Ecto neural progenitor cell (in vitro differentiated cells): Measurements from ENCODE around the gene ADGRL2.

Source experiments
- DNase-seq: peaks from one replicate; pipeline ENCODE4 v3.0.0-alpha.2; 2018; ENCODE audit warnings: low spot score

The ADGRL2 gene

DNA sequence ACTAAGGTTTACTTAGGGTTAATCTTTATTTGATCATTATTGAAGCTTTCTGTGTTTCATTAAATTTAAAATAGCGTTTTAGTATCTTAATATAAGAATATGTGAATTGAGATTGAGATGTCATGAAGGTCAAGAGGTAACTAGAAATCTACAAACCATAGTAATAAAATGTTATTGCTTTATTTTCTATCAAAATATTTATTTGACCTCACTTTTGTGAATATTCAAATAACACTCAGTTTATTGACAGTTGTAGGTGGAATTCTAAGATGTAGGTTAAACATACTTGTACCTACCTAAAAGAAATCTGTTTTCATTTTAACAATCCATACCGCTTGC is 5.7 kb downstream of the ADGRL2 start:
- DNase-seq, result no peak

DNA sequence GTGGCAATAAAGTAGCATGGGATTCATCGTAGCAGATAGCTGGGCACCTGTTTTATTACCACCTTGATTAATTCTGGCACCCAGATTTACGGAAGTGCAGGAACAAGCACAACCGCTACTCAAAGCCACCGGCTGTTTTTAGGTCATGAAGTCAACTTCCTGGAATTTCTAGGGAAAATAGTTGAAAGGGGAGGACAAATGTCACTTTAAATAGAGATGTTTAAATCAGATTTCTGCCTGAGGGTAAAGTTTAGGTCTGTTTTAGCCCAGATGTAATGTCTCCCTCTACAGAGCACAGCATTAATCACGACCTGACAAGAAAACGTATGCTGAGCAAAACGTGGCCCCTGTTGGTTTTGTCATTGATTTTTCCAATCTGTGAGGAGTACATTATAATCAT is 8.0 kb downstream of the ADGRL2 start:
- no peak for DNase-seq

DNA sequence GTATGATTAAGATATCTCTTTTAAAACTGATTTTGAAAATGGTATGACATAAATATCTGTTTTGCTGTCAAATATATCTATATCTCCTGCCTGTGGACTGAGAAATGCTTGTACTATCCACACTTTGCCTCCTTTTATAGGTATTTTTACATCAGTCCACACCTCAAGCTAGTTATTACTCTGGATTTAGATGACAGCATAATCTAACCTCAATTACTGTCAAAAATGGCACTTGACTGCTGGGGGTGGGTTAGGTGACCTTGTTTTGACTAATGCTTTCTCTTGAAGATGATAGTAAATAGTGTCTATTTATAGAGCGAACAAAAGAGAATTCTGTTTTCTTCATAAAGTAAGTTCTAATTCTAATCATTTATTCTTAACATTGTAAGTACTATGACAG is 9.1 kb downstream of the ADGRL2 start:
- no peak for DNase-seq

DNA sequence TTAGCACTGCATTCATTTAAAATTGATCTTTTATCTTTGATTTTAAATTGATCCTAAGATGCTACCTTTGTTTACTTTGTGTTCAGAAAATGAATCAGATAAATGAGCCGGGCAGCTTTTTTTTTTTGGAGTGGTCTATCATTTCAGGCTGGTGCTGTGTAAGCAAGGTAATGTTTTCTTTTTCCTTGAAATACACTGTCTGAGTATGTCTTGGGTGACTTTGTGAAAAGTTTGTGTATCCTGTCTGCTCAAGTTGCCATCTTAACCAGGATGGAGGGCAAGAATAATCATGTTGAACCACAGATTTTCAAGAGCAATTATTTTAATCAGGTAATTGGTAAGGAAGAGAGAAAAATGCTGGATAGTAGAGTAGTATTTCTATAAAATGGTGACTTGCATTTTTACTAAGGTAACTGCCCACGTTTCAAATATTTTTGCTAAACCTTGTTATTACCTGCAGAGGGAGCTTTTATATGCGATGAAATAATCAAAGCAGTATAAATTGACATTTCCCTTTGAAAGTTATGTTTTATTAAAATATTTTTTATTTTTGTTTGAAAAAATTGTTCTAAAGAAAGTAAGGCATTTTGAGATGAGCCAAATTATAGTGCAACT is 11.1 kb downstream of the ADGRL2 start:
- no peak for DNase-seq

DNA sequence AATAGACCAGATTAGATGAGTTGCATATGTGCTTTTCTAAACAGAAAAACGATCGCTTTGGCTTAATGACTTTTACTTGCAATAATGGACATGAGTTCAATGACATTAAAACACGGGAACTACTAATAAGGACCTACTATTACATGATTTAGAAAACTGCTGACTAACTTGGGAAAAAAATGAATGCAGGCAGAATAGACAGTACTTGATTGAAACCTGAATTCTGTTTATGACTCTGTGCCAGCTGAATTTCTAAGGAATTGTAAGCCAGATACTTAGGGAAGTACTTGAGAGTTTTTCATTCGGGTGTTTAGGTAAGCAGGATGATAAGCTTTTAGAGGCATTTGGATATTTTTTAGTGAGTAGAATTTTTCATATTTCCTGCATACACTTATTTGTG is 12.0 kb downstream of the ADGRL2 start:
- DNase-seq, result no peak

DNA sequence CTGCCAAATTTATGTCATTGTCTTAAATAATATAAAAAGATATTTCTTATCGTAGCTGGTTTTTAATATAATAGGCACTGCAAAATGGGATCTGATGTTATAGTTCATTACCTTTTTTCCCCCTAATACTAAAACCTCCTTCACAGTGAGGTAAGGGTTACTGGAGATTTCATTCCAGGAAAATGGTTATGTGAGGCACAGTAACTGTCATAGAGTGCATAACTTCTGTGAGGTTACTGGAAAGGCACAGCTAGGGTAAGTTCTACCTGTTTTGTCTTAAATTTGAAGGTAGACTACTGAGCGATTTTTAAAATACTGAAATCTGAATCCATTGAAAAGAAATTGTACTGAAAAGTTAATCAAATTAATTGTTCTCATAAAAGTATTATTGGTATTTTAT is 13.0 kb downstream of the ADGRL2 start:
- no peak for DNase-seq

DNA sequence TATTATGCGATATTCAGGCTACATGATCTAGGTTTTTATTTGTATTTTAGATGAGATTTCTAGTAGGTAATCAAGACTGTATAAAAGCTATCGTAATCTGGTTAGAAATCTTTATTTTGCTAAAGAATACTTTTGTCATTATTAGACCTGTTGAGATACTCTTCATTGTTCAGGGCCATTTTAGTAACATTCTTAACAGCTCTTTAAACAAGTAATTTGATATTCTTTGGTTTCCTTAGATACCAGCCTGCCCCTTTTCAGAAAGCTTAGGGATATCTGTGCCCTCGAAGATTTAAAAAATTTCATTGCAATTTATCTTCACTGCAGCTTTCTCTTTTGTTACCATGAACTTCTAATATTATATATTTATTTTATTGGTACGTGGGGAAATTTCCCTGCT is 18.9 kb downstream of the ADGRL2 start:
- DNase-seq, result no peak

DNA sequence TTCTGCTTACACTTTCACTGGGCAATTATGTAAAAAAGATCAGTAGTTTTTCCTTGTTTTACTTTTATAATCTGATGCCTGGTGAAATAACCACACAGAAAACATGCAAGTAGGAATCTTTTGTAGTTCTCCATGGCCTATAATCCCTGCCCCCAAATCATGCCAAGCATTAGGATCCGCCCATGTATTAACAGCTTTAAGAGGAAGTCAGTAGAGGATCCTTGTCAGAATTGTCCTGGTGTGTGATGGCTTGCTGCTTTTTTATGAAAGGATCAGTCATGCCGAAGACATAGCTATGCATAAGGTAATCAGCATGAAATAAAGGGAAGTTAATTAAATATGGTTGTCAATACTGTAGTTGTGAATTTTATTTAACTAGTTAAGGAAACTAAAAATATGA is 20.0 kb downstream of the ADGRL2 start:
- DNase-seq, result no peak

DNA sequence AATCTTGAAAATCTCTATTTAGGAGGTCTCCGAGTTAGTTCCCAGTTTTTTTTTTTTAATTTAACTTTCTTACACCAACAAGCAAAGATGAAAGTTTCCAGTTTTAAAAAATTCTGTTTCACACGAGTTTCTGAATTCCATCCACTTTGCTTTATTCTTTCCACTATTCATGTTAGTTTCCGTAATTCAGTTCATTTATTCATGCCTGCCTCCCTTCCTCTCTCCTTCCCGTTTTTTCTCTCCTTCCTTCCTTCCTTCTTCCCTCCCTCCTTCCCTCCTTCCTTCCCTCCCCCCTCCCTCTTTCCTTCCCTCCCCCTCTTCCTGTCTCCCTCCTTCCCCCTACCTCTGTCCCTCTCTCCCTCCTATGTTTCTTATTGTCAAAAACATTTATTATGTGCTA is 22.3 kb downstream of the ADGRL2 start:
- DNase-seq, result no peak

DNA sequence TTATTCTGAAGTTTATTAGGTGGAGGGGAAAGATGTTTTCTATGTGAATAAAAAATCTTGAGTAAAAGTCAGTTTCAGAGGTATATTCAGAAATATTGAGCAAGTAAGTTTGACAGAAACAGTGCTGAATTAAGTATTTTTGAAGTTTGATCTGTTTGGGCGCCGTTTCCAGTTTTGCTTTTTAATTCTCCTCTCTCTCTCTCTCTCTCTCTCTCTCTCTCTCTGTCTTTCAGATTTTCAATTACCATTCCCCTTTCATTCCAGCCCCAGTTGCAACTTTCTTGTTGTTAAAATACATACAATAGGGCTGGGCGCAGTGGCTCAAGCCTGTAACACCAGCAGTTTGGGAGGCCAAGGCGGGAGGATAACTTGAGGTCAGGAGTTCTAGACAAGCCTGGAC is 24.0 kb downstream of the ADGRL2 start:
- DNase-seq, result no peak

DNA sequence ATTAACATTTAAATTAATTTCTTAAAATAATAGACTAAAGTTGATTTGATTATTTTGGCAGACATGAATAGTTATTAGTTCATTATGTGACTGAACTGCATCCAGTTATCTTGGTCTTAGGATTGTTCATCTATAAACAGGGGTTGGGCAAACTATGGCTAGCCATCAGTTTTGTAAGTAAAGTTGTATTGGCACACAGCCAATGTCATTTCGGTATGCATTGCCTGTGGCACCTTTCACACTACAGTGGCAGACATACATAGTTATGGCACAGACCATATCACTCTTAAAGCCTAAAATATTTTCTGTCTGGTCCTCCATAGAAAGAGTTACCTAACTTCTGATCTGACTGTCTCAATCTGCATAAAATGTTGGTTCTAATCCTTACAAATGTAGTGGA is 27.2 kb downstream of the ADGRL2 start:
- DNase-seq, result no peak

DNA sequence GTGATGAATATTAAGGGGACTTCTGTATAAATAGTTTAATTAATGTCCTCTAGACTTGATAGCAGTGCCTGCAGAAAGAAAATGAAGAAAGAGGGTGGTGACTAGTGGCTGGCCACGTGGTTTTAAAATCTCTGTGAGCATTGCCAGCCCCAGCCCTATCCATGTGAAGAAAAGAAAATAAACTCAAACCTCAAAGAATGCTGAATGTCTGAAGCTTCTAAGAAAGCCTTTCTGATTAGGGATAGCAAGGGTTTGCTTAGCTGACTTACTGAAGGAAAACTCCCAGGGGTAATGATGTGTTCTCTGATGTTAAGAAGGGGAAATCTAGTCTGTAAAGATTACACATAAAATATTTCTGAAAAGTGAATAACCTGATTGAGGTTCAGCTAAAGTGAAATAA is 31.8 kb downstream of the ADGRL2 start:
- no peak for DNase-seq

DNA sequence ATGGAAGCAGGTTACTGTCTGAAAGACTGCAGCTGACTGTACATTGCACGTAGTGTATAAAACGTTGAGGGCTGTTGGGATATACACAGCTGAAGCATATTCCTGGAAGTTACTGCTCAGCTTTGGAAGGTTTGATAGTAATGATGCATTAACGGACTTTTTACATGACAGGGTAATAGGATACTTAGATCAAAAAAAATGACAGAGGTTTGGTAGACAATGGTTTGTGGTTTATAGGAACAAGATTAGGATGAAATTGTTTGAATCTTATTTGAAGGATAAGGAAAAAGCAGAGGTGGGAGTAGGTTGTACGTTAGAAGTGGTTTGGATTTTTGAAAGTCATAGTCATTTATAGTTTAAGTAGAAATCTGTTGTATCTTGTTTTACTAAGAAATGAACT is 33.0 kb downstream of the ADGRL2 start:
- DNase-seq, result no peak

DNA sequence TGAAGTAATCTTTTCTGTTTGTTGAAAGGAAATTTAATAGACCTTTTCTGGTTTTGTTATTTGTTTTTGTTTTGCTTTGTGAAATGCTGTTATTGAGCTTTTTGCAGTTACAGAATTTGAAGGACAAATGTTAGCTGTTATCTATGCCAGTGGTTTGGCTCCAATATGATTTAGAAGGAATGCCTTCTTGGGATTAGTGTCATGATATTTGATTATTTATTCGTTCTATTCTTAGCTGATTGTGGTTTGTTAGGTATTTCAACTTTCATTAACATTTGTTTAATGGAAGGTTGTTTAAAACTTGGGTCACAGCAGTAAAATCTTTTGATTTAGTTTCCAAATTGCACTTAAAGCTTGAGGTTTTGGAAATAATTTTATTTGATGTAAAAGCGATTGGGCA is 33.5 kb downstream of the ADGRL2 start:
- DNase-seq, result no peak

DNA sequence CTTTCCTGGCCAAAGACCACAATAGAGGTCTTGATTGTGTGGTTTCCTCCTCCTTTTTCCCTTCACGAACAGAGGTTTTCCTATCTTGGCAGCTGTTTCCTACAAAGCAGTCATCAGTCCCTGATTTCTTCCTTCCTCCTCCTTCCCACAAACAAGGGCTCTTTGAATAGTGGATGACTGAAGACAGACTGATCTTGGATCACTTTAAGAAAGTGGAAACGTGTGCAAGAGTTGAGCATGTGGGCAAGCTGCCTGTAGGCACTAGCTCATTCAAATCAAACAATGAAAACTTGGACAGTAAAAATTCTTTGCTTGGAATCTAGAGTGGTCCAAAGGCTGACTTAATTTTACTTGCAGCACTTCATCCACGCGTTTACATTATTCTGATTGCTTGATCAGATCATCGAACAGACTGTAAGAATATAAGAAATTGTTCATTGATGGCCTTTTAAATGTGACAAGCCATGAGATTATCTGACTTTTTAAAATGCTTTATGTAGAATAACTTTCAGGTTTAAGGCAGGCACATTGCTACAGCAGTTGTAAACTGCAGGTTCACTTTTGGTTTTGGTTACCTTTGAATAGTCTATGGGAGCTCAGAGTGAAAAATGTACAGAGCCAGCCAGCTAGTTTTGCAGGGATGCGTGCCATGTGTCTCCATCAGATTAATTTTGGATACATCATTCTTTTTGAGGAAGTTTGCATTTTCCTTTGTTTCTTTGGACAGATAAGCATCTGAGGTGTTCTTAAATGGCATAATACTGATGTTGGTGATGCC is 34.4 kb downstream of the ADGRL2 start:
- DNase-seq, result no peak

DNA sequence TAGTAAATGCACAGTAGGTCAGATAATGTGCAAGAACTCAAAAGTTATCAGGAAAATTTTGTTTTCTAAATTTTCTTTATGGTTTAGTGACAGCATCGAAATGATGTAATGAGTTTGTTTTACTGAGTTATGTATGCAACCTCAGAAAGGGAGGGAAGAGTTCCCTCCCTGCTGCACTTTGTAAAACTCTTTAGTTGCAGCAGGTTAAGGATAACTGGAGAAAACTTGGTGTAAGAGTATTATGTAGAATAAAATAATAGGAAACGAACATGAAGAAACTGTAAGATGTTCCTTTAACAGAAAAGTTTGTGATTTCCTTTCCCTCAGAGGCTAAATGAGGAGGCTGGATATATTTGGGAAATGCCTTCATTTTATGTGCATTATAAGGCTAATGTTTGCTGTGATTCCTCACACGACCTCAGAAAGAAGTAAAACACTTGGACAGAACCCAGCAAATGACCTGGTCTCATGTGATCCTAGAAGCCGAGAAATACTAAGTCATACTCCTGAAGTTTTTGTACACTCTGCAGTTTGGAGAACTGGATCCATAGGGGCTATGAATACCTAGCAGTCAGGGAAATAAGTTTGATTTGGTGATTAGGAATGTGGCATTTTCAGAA is 35.4 kb downstream of the ADGRL2 start:
- no peak for DNase-seq

DNA sequence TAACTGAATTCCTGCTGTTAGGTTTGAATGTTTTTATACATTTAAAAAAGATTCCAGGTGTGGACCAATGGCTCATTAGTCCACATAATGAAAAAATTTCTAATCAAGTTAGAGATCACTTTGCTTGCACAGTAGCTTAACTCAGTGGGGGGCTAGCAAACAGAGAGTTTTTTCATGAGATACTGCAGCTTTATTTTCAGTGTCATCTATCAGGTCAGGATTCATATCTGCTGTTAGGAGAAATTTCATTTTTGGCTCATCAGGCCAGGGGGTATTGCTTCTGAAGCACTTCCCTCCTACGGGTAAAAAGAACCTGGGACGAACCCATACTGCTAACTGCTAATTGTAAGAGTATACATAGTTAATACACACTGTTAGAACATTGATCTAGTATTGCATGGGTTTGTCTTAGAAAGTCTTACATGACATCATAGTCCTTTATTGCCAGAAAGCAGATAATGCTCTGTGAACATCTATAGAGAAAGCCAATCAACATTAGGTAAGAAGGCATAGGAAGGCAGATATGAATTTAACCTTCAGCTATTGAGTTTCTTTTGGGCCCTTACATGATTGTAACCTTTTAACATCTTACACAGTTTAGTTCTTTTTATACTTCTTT is 38.0 kb downstream of the ADGRL2 start:
- no peak for DNase-seq

DNA sequence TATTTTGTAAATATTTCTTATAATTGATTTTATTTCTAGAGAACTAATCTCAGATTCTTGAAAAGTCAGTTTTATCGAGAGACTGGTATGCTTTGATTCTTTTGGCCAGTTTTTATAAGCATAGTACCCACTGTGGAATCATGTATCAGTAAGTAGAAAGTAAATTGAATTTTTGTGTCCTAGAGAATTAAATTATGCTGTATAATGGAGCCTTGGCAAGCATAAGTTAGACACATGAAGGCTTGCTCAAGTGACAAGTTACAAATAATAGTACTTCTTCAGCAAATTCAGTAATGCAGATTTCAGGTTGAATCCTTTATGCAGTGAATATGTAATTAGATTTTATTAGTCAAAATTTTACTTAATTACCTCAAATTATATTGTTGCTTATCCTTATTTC is 40.1 kb downstream of the ADGRL2 start:
- no peak for DNase-seq

DNA sequence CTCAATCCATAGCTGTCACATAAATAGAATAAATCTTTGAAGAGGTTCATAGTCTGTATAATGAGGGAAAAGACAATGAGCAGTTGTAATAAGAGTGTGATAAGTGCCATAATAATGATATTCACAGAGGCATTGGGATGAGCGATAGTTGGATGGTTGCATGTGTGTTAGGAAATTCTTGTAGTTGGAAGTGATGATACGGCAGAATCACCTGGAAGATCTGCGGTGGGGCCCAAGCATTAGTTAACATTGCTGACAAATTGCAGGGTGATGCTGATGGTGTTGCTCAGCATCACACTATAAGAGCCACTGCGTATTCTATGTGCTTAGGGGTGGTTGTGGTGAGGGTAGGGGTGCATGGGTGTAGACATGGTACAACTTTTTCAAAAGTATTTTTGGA is 41.1 kb downstream of the ADGRL2 start:
- DNase-seq, result no peak

DNA sequence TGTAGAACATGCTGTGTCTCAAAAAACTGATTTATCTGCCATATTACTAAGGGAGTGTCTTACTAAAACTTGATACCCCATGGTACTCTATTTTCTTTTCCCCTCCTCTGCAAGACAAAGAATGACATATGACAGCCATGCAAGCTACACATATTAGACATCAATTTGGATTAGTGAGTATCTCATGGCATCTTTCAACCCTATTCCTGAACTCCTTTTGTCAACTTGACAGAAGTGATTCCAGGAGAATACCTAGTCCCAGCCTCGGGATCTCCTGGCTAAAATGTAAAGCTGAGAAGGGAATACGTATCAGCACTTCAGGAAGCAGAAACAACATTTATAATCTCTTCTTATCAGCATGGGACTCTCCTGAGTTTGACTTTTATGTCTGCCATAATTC is 43.7 kb downstream of the ADGRL2 start:
- no peak for DNase-seq

DNA sequence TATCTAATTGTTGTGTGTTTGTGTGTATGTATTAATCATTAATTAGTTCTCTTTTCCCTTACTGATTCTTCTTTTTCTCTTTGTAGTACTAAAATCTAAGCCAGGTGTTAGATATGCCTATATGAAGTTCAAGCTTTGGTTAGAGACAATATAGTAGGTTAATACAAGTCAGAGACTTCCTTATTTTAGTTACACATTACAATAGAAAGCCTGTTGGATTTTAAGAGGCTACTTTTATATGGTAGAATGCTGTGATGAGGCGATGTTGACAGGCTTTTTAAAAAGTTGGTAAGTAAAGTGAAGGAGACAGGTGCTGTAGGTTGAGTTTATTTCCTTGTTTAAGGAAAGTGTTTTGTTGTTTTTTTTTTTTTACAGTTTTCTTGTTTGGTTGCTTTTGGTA is 45.9 kb downstream of the ADGRL2 start:
- no peak for DNase-seq

DNA sequence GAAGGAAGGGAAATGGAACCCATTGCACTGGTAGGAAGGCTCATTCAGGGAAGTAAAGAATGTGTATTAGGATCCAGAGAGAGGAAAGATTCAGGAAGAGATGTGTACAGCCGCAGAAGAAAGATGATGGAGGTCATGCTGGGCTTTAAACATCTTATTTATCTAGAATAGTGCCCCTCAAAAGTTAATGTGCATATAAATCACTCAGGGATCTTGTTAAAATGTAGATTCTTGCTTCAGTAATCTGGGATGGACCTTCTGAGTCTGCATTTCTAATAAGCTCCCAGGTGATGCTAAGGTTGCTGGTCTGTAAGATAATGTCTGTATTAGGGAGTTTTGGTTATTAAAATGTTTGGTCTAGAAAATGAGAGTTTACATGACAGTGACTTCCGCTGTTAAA is 46.3 kb downstream of the ADGRL2 start:
- DNase-seq, result no peak

DNA sequence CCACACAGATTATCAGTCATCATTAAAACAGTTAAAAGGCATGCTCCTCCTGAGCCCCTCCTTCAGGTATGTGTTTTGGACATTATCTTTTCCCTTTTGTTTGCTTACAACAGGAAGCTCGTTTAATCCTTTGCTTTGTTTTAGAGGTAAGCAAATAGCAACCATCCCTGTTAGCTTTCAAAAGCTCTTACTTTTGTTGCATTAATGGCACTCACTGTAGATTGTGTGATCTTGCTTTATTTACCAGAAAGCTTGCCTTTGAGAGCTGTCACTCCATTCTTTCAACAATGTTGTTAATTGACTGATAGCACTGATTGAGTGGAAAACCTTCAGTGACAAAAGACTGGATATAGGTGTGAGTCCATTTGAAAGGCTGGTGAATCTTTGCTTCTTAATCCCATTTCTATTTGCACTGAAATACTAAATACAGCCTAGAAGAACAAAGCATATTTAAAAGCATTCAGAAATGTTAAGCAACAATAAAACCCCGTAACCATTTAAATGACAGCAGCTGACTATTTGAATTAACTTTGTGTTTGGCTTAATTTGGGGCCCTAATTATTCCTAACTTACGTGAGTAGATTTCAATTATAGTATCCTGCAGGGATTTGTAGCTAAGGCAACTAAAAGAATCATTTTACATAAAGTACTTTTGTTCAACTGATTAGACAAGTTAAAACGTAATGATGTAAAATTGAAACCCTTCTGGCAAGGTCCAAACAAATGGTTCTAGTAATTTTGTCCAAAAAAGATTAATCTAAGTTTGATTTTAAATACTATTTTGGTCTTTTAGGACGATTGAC is 48.3 kb downstream of the ADGRL2 start:
- DNase-seq, result no peak
